Large intestine (tissue), 3 donors: ENCODE results near the gene CDH13. TPM values are rescaled to one million over a fixed set of nuclear protein-coding genes. Genes with fewer than 3 reads are reported as not detected.

Experiments
- DNase-seq, 2 donors: peaks; one replicate each; pipeline versions ENCODE4 v3.0.0 to v3.0.0-alpha.2; 2013
- H3K27ac ChIP-seq: one replicate; pipeline ENCODE4 v1.5.1; 2013; ENCODE audit warnings: low read length
- H3K27me3 ChIP-seq: 2 replicates; pipeline ENCODE4 v1.6.1; 2013; ENCODE audit warnings: low read length; ENCODE audit not compliant: control insufficient read depth, insufficient read depth
- H3K36me3 ChIP-seq: 2 replicates; pipeline ENCODE4 v1.6.1; 2013; ENCODE audit warnings: low read length; ENCODE audit not compliant: control insufficient read depth, insufficient read depth
- H3K4me1 ChIP-seq: one replicate; pipeline ENCODE4 v1.6.1; 2013; ENCODE audit warnings: low read length; ENCODE audit not compliant: control insufficient read depth, insufficient read depth
- H3K4me3 ChIP-seq: one replicate; pipeline ENCODE4 v1.5.1; 2013; ENCODE audit warnings: low read length
- H3K9me3 ChIP-seq: one replicate; pipeline ENCODE4 v1.6.1; 2013; ENCODE audit warnings: mild to moderate bottlenecking, low read depth, low read length, moderate library complexity; ENCODE audit not compliant: control insufficient read depth
- WGBS: methylation state at CpG from one replicate; pipeline ENCODE4 v1.1.5; 2013; ENCODE audit warnings: low lambda C conversion rate; ENCODE audit not compliant: insufficient coverage; 5-methylcytosine and 5-hydroxymethylcytosine counted together
- polyA plus RNA-seq: library from polyadenylated mRNA; unstranded; fragments of 120-200 nt; gene quantifications from one replicate; pipeline ENCODE4 v1.2.1, GENCODE V29; 2013

Gene CDH13
- polyA plus RNA-seq, 1 donor, result 17.1 TPM

DNA sequence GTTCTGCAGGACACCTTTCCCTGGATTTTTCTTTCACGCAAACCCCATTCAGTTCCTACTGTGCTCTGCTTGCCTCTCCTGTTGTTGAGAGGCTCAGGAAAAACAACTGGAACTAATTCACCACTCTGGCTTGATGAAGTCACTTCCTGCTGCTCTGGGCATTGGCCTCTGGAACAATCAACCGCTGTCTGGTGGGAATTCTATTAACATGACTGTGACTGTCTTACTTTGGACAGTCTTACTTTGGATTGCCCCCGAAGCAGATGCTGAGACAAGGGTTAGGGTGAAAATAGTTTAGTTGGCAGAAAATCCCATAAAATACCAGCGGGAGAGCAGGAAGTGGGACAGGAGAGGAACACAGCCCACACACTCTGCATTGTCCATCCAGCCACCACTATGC lies 1091.0 kb downstream of the CDH13 start:
- Histone ChIP-seq H3K27ac (no peak overlapping the region), H3K4me3 (no peak overlapping the region), H3K36me3 (no peaks in the 10 kb centered on the region), H3K27me3 (no peaks in the 10 kb centered on the region), H3K4me1 (no peaks in the 10 kb centered on the region), H3K9me3 (no peaks in the 10 kb centered on the region)
- no peak for DNase-seq
- no CpG with 5 or more reads among the region's 4 CpGs for WGBS

DNA sequence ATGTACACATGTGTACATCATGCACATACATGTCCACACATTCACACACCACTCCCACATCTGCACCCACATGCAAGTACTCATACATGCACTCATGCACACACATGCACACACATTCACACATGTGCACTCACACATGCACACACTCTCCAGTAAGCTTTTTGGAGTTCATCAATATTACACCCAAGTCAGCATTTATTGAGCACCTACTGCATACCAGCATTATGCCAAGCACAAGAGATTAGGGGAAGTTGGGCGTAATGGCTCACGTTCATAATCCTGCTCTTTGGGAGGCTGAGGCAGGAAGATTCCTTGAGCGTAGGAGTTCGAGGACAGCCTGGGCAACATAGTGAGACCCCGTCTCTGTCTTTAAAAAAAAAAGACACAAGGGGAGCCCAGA lies 1093.4 kb downstream of the CDH13 start:
- no peaks in the 10 kb centered on the region for H3K36me3 ChIP-seq
- H3K4me3 ChIP-seq, result no peak overlapping the region
- no peak overlapping the region for H3K27ac ChIP-seq
- no peaks in the 10 kb centered on the region for H3K9me3 ChIP-seq
- H3K4me1 ChIP-seq, result no peaks in the 10 kb centered on the region
- no peaks in the 10 kb centered on the region for H3K27me3 ChIP-seq
- DNase-seq, result no peak
- no CpG with 5 or more reads among the region's 5 CpGs for WGBS

- Histone ChIP-seq H3K4me1 (no peaks in the 10 kb centered on the region), H3K27me3 (no peaks in the 10 kb centered on the region), H3K9me3 (no peaks in the 10 kb centered on the region), H3K36me3 (no peaks in the 10 kb centered on the region), H3K27ac (no peak overlapping the region), H3K4me3 (no peak overlapping the region)
- WGBS, result 90% methylated on average over 3 of the region's 4 CpGs
- DNase-seq, result no peak
Observed at GRCh38 chr16:83720981-83721380, 1094.2 kb downstream of the CDH13 start.

DNA sequence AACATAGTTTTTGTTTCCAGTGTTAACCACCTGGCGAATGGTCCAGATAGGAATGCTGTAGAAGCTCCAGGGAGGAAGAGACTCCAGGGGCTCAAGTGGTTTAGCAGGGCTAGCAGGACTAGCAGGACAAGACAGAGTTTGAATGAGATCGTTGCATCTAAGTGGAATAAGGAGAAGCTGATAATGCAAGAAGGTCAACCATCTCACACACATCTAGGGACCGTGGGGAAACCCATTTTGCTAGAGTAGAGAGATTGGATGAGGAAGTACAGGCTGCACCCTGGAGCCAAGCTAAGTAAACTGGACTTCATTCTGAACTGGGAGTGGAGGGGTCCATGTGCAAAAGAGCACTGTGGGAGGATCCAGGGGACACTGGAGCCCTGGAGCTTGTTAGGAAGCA lies 1094.9 kb downstream of the CDH13 start:
- H3K27me3 ChIP-seq, result no peaks in the 10 kb centered on the region
- no peaks in the 10 kb centered on the region for H3K9me3 ChIP-seq
- no peaks in the 10 kb centered on the region for H3K4me1 ChIP-seq
- no peak overlapping the region for H3K4me3 ChIP-seq
- no peaks in the 10 kb centered on the region for H3K36me3 ChIP-seq
- no peak for DNase-seq
- WGBS, result no CpG with 5 or more reads among the region's 3 CpGs
- no peak overlapping the region for H3K27ac ChIP-seq

DNA sequence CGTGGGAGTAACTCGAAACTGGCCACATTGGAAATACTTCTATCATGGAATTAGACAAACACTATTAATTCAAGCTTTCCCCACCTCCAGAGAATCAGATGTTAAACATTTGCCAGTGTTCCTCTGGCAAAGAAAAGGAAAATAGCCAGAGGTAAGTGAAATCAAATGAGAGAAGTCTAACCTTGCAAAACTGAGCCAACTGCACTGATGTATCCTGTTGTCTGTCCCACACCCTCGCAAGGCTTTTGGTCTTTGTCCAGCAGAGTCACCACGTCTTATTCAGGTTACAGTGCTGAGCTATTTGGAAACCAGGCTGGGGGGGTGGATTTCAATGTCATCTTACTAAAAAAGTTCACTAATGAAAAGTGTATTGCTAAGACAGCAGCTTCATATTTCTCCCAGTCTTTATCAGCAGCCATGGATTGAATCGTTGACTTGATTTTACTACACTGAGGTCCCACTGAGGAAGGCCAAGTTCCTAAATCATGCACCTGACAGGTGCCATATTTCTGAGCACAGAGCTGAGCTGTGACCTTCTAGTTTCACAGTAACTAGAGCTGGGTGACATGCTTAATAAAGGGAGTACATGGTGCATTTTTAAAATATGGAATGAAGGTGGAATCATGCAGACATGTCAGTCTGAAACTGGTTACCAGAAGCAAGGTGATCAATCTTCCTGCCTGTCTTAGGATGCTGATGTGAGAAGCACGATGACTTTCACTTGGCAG lies 1095.9 kb downstream of the CDH13 start:
- DNase-seq, result no peak
- Histone ChIP-seq H3K4me1 (no peaks in the 10 kb centered on the region), H3K9me3 (no peaks in the 10 kb centered on the region), H3K4me3 (no peak overlapping the region), H3K36me3 (no peaks in the 10 kb centered on the region), H3K27ac (no peak overlapping the region), H3K27me3 (no peaks in the 10 kb centered on the region)
- WGBS, result 70% methylated on average over 2 of the region's 6 CpGs

GRCh38 chr16:83723244-83723643 lies 1096.5 kb downstream of the CDH13 start:
- Histone ChIP-seq H3K27ac (no peak overlapping the region), H3K4me1 (no peaks in the 10 kb centered on the region), H3K9me3 (no peaks in the 10 kb centered on the region), H3K36me3 (no peaks in the 10 kb centered on the region), H3K27me3 (no peaks in the 10 kb centered on the region), H3K4me3 (no peak overlapping the region)
- no CpG with 5 or more reads among the region's 3 CpGs for WGBS
- no peak for DNase-seq

GRCh38 chr16:83723901-83724300 lies 1097.1 kb downstream of the CDH13 start:
- no CpG with 5 or more reads among the region's 2 CpGs for WGBS
- Histone ChIP-seq H3K9me3 (no peaks in the 10 kb centered on the region), H3K27me3 (no peaks in the 10 kb centered on the region), H3K4me3 (no peak overlapping the region), H3K4me1 (no peaks in the 10 kb centered on the region), H3K36me3 (no peaks in the 10 kb centered on the region), H3K27ac (no peak overlapping the region)
- no peak for DNase-seq

- Histone ChIP-seq H3K27ac (no peak overlapping the region), H3K27me3 (no peaks in the 10 kb centered on the region), H3K9me3 (no peaks in the 10 kb centered on the region), H3K36me3 (no peaks in the 10 kb centered on the region), H3K4me3 (no peak overlapping the region), H3K4me1 (no peaks in the 10 kb centered on the region)
- no CpG with 5 or more reads among the region's 2 CpGs for WGBS
- DNase-seq, result no peak
Observed at GRCh38 chr16:83724585-83724984, 1097.8 kb downstream of the CDH13 start.

DNA sequence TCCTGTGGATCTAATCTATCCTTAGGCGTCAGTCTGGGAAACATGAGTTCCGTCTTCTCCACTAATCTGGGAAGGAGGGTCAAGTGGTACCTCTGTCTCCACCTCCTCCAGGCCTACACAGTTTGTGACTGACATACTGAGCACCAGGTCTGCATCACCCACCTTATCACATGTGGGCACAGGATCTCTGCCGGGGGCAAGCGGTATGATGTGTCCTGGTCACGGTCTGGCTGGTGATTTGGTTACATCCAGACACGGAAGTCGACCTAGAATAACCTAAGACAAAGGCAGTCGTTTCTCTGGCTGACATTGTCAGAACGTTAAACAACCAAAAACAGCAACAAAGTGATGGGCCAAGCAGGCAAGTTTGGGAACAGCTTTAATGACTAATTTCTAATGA lies 1098.5 kb downstream of the CDH13 start:
- 80% methylated on average over 1 of the region's 9 CpGs for WGBS
- H3K36me3 ChIP-seq, result no peaks in the 10 kb centered on the region
- no peak overlapping the region for H3K4me3 ChIP-seq
- DNase-seq, result no peak
- no peaks in the 10 kb centered on the region for H3K27me3 ChIP-seq
- H3K27ac ChIP-seq, result no peak overlapping the region
- H3K9me3 ChIP-seq, result no peaks in the 10 kb centered on the region
- no peaks in the 10 kb centered on the region for H3K4me1 ChIP-seq

DNA sequence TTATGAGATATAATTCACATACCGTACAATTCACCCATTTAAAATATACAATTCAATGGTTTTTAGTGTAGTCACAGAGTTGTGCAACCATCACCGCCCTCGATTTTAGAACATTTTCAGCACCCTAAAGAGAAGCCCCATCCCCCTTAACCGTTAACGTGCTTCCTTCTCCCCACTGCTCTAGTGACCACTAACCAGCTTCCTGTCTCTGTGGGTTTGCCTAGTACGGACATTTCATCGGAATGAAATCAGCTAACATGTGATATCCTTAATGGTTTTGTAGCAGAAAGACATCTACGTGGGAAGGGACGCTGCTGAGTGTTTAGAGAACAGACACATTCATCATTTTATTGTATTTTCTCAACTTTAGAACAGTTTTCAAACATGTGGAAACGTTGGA lies 1100.2 kb downstream of the CDH13 start:
- H3K4me1 ChIP-seq, result no peaks in the 10 kb centered on the region
- WGBS, result 80% methylated on average over 4 of the region's 10 CpGs
- H3K27me3 ChIP-seq, result no peaks in the 10 kb centered on the region
- H3K36me3 ChIP-seq, result no peaks in the 10 kb centered on the region
- no peak overlapping the region for H3K27ac ChIP-seq
- H3K4me3 ChIP-seq, result no peak overlapping the region
- H3K9me3 ChIP-seq, result no peaks in the 10 kb centered on the region
- no peak for DNase-seq

- WGBS, result no CpG with 5 or more reads among the region's 18 CpGs
- Histone ChIP-seq H3K27ac (no peak overlapping the region), H3K9me3 (no peaks in the 10 kb centered on the region), H3K36me3 (no peaks in the 10 kb centered on the region), H3K27me3 (no peaks in the 10 kb centered on the region), H3K4me1 (no peaks in the 10 kb centered on the region), H3K4me3 (no peak overlapping the region)
- DNase-seq, result no peak
Observed at GRCh38 chr16:83727751-83728352, 1101.1 kb downstream of the CDH13 start.
